ENCODE results near the gene ELAVL2. TPM values are rescaled to one million over a fixed set of nuclear protein-coding genes. Genes with fewer than 3 reads are reported as not detected.

Gene ELAVL2
- total RNA-seq, 1 experiment from 2014 or later = not detected

- no peak overlapping the region for H3K4me3 ChIP-seq
- ChIA-PET POLR2A (ENCODE audit: unreplicated experiment) (no interaction called here), CTCF (no interaction called here)
- no peaks in the 10 kb centered on the region for H3K79me2 ChIP-seq (ENCODE audit: low read depth)
- BruUV-seq (replicated peaks) = no TSS peak
- H3K9me3 ChIP-seq (ENCODE audit: insufficient read depth, low read depth) = no peaks in the 10 kb centered on the region
- no peaks in the 10 kb centered on the region for H3K4me1 ChIP-seq (replicated peaks; ENCODE audit: insufficient read depth)
- H3K9me2 ChIP-seq (ENCODE audit: insufficient read depth) = no peaks in the 10 kb centered on the region
- no peaks in the 10 kb centered on the region for H4K20me1 ChIP-seq (ENCODE audit: insufficient read depth)
- H3K4me2 ChIP-seq = no peak overlapping the region
- H3K36me3 ChIP-seq (ENCODE audit: low read depth) = no peaks in the 10 kb centered on the region
- TF ChIP-seq CTCF (conservative IDR thresholded peaks at IDR 0.05) = no peak
- TF ChIP-seq EZH2 (IDR thresholded peaks at IDR 0.05; ENCODE audit: low read depth) = no peak
- H2AFZ ChIP-seq = no peak overlapping the region
- no peak for DNase-seq
- no peaks in the 10 kb centered on the region for H3K27me3 ChIP-seq (ENCODE audit: insufficient read depth, low read depth)
- no peaks in the 10 kb centered on the region for H3F3A ChIP-seq (ENCODE audit: insufficient read depth, low read depth)
- no peak overlapping the region for H3K27ac ChIP-seq
- intact Hi-C loops (cut with micrococcal nuclease; ENCODE audit: unreplicated experiment) = no loop called here
Observed at GRCh38 chr9:23850690-23851629, 24.9 kb upstream of the ELAVL2 start.

- no peak for DNase-seq
- TF ChIP-seq EZH2 (IDR thresholded peaks at IDR 0.05; ENCODE audit: low read depth) = no peak
- TF ChIP-seq CTCF (conservative IDR thresholded peaks at IDR 0.05) = no peak
- intact Hi-C loops (cut with micrococcal nuclease; ENCODE audit: unreplicated experiment) = no loop called here
- ChIA-PET CTCF (no interaction called here), POLR2A (ENCODE audit: unreplicated experiment) (no interaction called here)
- H3K4me3 ChIP-seq = no peak overlapping the region
- H3K9me2 ChIP-seq (ENCODE audit: insufficient read depth) = no peaks in the 10 kb centered on the region
- H2AFZ ChIP-seq = no peak overlapping the region
- no peaks in the 10 kb centered on the region for H3K4me1 ChIP-seq (replicated peaks; ENCODE audit: insufficient read depth)
- H3K9me3 ChIP-seq (ENCODE audit: insufficient read depth, low read depth) = no peaks in the 10 kb centered on the region
- H3F3A ChIP-seq (ENCODE audit: insufficient read depth, low read depth) = no peaks in the 10 kb centered on the region
- no peak overlapping the region for H3K4me2 ChIP-seq
- H3K27me3 ChIP-seq (ENCODE audit: insufficient read depth, low read depth) = no peaks in the 10 kb centered on the region
- no peaks in the 10 kb centered on the region for H3K36me3 ChIP-seq (ENCODE audit: low read depth)
- H3K27ac ChIP-seq = no peak overlapping the region
- no peaks in the 10 kb centered on the region for H4K20me1 ChIP-seq (ENCODE audit: insufficient read depth)
- no peaks in the 10 kb centered on the region for H3K79me2 ChIP-seq (ENCODE audit: low read depth)
- no TSS peak for BruUV-seq (replicated peaks)
Observed at GRCh38 chr9:23850242-23850689, 24.2 kb upstream of the ELAVL2 start.

DNA sequence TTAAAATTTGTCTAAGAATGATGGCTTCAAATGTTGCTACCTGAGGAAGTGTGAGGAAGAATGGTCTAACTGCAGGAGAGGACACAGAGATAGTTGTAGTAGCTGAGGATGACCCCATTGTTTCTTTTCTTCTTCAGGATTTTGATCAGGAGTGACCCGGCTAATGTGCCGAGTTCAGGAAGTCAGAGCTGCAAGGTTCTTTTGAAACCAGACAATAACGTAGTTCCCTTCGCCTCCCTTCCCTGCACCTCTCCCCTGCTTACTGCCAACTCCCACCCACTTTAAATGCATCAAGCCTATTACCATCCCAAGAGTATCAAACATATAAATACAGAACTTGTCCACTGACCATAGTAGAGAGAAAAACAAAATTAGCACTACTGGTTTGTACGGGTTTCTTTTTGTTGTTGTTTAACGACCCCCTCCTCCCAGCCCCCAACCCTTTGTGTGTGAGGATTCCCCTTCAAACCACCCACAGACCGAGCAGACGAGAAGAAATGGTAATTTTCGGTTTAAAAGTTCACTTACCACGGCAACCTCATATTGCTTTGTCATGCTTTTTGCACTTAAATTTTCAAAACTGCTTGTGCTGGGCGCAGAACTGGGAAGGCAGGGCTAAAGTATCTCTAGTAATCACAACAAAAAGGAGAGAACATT lies 23.5 kb upstream of the ELAVL2 start:
- no peaks in the 10 kb centered on the region for H3K9me2 ChIP-seq (ENCODE audit: insufficient read depth)
- H3F3A ChIP-seq (ENCODE audit: insufficient read depth, low read depth) = no peaks in the 10 kb centered on the region
- no peaks in the 10 kb centered on the region for H4K20me1 ChIP-seq (ENCODE audit: insufficient read depth)
- CTCF ChIA-PET = no interaction called here
- no peak overlapping the region for H3K4me3 ChIP-seq
- no peaks in the 10 kb centered on the region for H3K4me1 ChIP-seq (replicated peaks; ENCODE audit: insufficient read depth)
- no peaks in the 10 kb centered on the region for H3K9me3 ChIP-seq (ENCODE audit: insufficient read depth, low read depth)
- no peak overlapping the region for H2AFZ ChIP-seq
- intact Hi-C loops (cut with micrococcal nuclease; ENCODE audit: unreplicated experiment) = no loop called here
- no peaks in the 10 kb centered on the region for H3K36me3 ChIP-seq (ENCODE audit: low read depth)
- POLR2A ChIA-PET (ENCODE audit: unreplicated experiment) = no interaction called here
- no peaks in the 10 kb centered on the region for H3K79me2 ChIP-seq (ENCODE audit: low read depth)
- DNase-seq = no peak
- H3K4me2 ChIP-seq = no peak overlapping the region
- TF ChIP-seq EZH2 (IDR thresholded peaks at IDR 0.05; ENCODE audit: low read depth) (no peak), CTCF (conservative IDR thresholded peaks at IDR 0.05) (no peak)
- H3K27me3 ChIP-seq (ENCODE audit: insufficient read depth, low read depth) = no peaks in the 10 kb centered on the region
- no peak overlapping the region for H3K27ac ChIP-seq
- BruUV-seq (replicated peaks) = no TSS peak
